IMR-90 (cell line): ENCODE results near the gene GCSAM. TPM values are rescaled to one million over a fixed set of nuclear protein-coding genes. Genes with fewer than 3 reads are reported as not detected.

Experiments used
- ATAC-seq: fragments of 200-7000 bp; cut with Tn5 transposase; 2 replicates; pipeline ENCODE4 v1.9.1; 2020; ENCODE audit warnings: low read depth, mild to moderate bottlenecking, moderate library complexity
- BruUV-seq: library from RNA; stranded (reverse); fragments of 400-500 nt; replicated peaks from 2 replicates; lab custom pipeline; 2021; lab: Mats Ljungman, UMichigan
- CTCF ChIA-PET: fragments of 300-600 bp; formaldehyde crosslinking; extraction: SDS; loops from one replicate; lab custom pipeline; 2021; ENCODE audit warnings: antibody characterized with exemption; lab: Yijun Ruan, JAX
- POLR2A ChIA-PET: fragments of 300-600 bp; sonication (Branson Sonifier 250); formaldehyde crosslinking; loops from one replicate; lab custom pipeline; 2022; ENCODE audit warnings: antibody characterized with exemption; ENCODE audit not compliant: unreplicated experiment; lab: Charles Lee
- DNase-seq: peaks from one replicate; pipeline ENCODE4 v3.0.0; 2013
- H2AFZ ChIP-seq: replicated peaks from 2 replicates; pipeline ENCODE3; 2013; ENCODE audit warnings: low read length, mild to moderate bottlenecking; ENCODE audit not compliant: poor library complexity
- H2AK5ac ChIP-seq: 2 replicates; pipeline ENCODE4 v1.6.1; 2013; ENCODE audit warnings: low read depth, low read length, inconsistent platforms
- H2AK9ac ChIP-seq: replicated peaks from 2 replicates; pipeline ENCODE3; 2013; ENCODE audit warnings: mild to moderate bottlenecking, low read depth, low read length, moderate library complexity; ENCODE audit not compliant: poor library complexity
- H2BK120ac ChIP-seq: 2 replicates; pipeline ENCODE4 v1.6.1; 2013; ENCODE audit warnings: low read depth, low read length, inconsistent platforms
- H2BK15ac ChIP-seq: 3 replicates; pipeline ENCODE4 v1.6.1; 2013; ENCODE audit warnings: low read depth, low read length, inconsistent platforms
- H2BK20ac ChIP-seq: 2 replicates; pipeline ENCODE4 v1.6.1; 2013; ENCODE audit warnings: low read depth, mild to moderate bottlenecking, inconsistent platforms, low read length, moderate library complexity
- H2BK5ac ChIP-seq: 2 replicates; pipeline ENCODE4 v1.6.1; 2013; ENCODE audit warnings: mild to moderate bottlenecking, low read depth, low read length, inconsistent platforms; ENCODE audit not compliant: poor library complexity, severe bottlenecking
- H3K14ac ChIP-seq: replicated peaks from 2 replicates; pipeline ENCODE4 v1.6.1; 2013; ENCODE audit warnings: low read depth, low read length, inconsistent platforms
- H3K18ac ChIP-seq: 2 replicates; pipeline ENCODE4 v1.6.1; 2013; ENCODE audit warnings: low read depth, low read length, control low read depth
- H3K23ac ChIP-seq: 2 replicates; pipeline ENCODE4 v1.6.1; 2013; ENCODE audit warnings: low read depth, low read length, inconsistent platforms
- H3K27ac ChIP-seq: 2 replicates; pipeline ENCODE4 v1.5.1; 2013; ENCODE audit warnings: mild to moderate bottlenecking, control low read depth, low read length; ENCODE audit not compliant: insufficient read depth
- H3K27me3 ChIP-seq: 2 replicates; pipeline ENCODE4 v1.6.1; 2013; ENCODE audit warnings: low read length; ENCODE audit not compliant: control insufficient read depth, insufficient read depth
- H3K36me3 ChIP-seq: 2 replicates; pipeline ENCODE4 v1.6.1; 2013; ENCODE audit warnings: low read length, mixed read lengths; ENCODE audit not compliant: control insufficient read depth, insufficient read depth
- H3K4ac ChIP-seq: 2 replicates; pipeline ENCODE4 v1.6.1; 2013; ENCODE audit warnings: low read depth, low read length, inconsistent platforms
- H3K4me1 ChIP-seq: 2 replicates; pipeline ENCODE4 v1.6.1; 2013; ENCODE audit warnings: low read length, mixed read lengths; ENCODE audit not compliant: control insufficient read depth, insufficient read depth
- H3K4me2 ChIP-seq: 2 replicates; pipeline ENCODE4 v1.6.1; 2013; ENCODE audit warnings: low read depth, mild to moderate bottlenecking, control low read depth, low read length, moderate library complexity
- H3K4me3 ChIP-seq: 2 replicates; pipeline ENCODE4 v1.5.1; 2013; ENCODE audit warnings: low read depth, mild to moderate bottlenecking, control low read depth, low read length, moderate library complexity; ENCODE audit not compliant: insufficient read depth
- H3K56ac ChIP-seq: 2 replicates; pipeline ENCODE4 v1.6.1; 2013; ENCODE audit warnings: low read length, inconsistent platforms; ENCODE audit not compliant: insufficient read depth; ENCODE audit errors: extremely low read depth
- H3K79me1 ChIP-seq, 2 experiments: 2 replicates each; pipeline ENCODE4 v1.6.1; 2013; ENCODE audit warnings: low read length in 2 of 2, inconsistent platforms in 1 of 2, low read depth in 1 of 2
- H3K9ac ChIP-seq: 2 replicates; pipeline ENCODE4 v1.6.1; 2013; ENCODE audit warnings: low read depth, low read length, control low read depth
- H3K9me1 ChIP-seq: 2 replicates; pipeline ENCODE4 v1.6.1; 2013; ENCODE audit warnings: low read length, inconsistent platforms; ENCODE audit not compliant: insufficient read depth
- H3K9me3 ChIP-seq: 2 replicates; pipeline ENCODE4 v1.6.1; 2013; ENCODE audit warnings: low read length; ENCODE audit not compliant: control insufficient read depth, insufficient read depth
- H4K20me1 ChIP-seq: 2 replicates; pipeline ENCODE4 v1.6.1; 2013; ENCODE audit warnings: low read length, inconsistent platforms; ENCODE audit not compliant: insufficient read depth
- H4K5ac ChIP-seq: 2 replicates; pipeline ENCODE4 v1.6.1; 2013; ENCODE audit warnings: mild to moderate bottlenecking, low read depth, low read length, control low read depth
- H4K8ac ChIP-seq, 2 experiments: 2 replicates each; pipeline ENCODE4 v1.6.1; 2013; ENCODE audit warnings: low read depth in 2 of 2, low read length in 2 of 2, control low read depth in 1 of 2, inconsistent platforms in 1 of 2
- H4K91ac ChIP-seq: 2 replicates; pipeline ENCODE4 v1.6.1; 2013; ENCODE audit warnings: low read depth, low read length, inconsistent platforms; ENCODE audit not compliant: insufficient read depth
- BHLHE40 ChIP-seq: fragments of 150-350 bp; IDR thresholded peaks from 2 replicates; pipeline ENCODE4 v1.6.1; 2016; ENCODE audit warnings: mild to moderate bottlenecking, low read depth, low read length
- CEBPB ChIP-seq: IDR thresholded peaks from 2 replicates; pipeline ENCODE4 v1.6.1; 2012; ENCODE audit warnings: low read depth, low read length, improper control_type of control experiment
- CHD1 ChIP-seq: IDR thresholded peaks from 2 replicates; pipeline ENCODE4 v1.6.1; 2012; ENCODE audit warnings: low read depth, low read length, improper control_type of control experiment
- FOS ChIP-seq: fragments of 150-350 bp; IDR thresholded peaks from 2 replicates; pipeline ENCODE4 v1.6.1; 2016; ENCODE audit warnings: low read depth, low read length
- MAFK ChIP-seq: IDR thresholded peaks from 2 replicates; pipeline ENCODE4 v1.6.1; 2012; ENCODE audit warnings: low read depth, low read length, improper control_type of control experiment
- MAZ ChIP-seq: IDR thresholded peaks from 2 replicates; pipeline ENCODE4 v1.6.1; 2012; ENCODE audit warnings: low read depth, mild to moderate bottlenecking, low read length, improper control_type of control experiment, moderate library complexity, borderline replicate concordance
- MXI1 ChIP-seq: IDR thresholded peaks from 2 replicates; pipeline ENCODE4 v1.6.1; 2012; ENCODE audit warnings: low read depth, mild to moderate bottlenecking, low read length, moderate library complexity, borderline replicate concordance
- NFE2L2 ChIP-seq: fragments of 150-350 bp; IDR thresholded peaks from 2 replicates; pipeline ENCODE4 v1.6.1; 2016; ENCODE audit warnings: low read depth, mild to moderate bottlenecking, low read length
- POLR2A ChIP-seq: IDR thresholded peaks from 2 replicates; pipeline ENCODE4 v1.6.1; 2012; ENCODE audit warnings: mild to moderate bottlenecking, low read depth, low read length
- RAD21 ChIP-seq: IDR thresholded peaks from 2 replicates; pipeline ENCODE4 v1.6.1; 2012; ENCODE audit warnings: low read length, improper control_type of control experiment
- RCOR1 ChIP-seq: IDR thresholded peaks from 2 replicates; pipeline ENCODE4 v1.6.1; 2012; ENCODE audit warnings: mild to moderate bottlenecking, low read length, improper control_type of control experiment; ENCODE audit not compliant: insufficient replicate concordance
- RFX5 ChIP-seq: IDR thresholded peaks from 2 replicates; pipeline ENCODE4 v1.8.0; 2012; ENCODE audit warnings: low read depth, mild to moderate bottlenecking, low read length, moderate library complexity
- SMC3 ChIP-seq: fragments of 150-350 bp; IDR thresholded peaks from 2 replicates; pipeline ENCODE4 v1.6.1; 2016; ENCODE audit warnings: low read depth, mild to moderate bottlenecking, antibody characterized with exemption, low read length, moderate library complexity
- WGBS, 2 experiments: methylation state at CpG; one replicate each; pipeline versions ENCODE4 v1.1.5 to v1.1.7; 2013; ENCODE audit warnings: missing lambda C conversion rate in 2 of 2; ENCODE audit not compliant: insufficient read length in 1 of 2; ENCODE audit errors: extremely low coverage in 2 of 2; 5-methylcytosine and 5-hydroxymethylcytosine counted together
- dilution Hi-C: fragments of 300-500 bp; cut with HindIII; formaldehyde crosslinking; loops from one replicate; pipeline ENCODE4 v1.14.3; 2018; ENCODE audit warnings: low sequenced_read_pairs; ENCODE audit not compliant: unreplicated experiment
- in situ Hi-C: fragments of 300-500 bp; cut with MboI; formaldehyde crosslinking; loops from 3 replicates; pipeline ENCODE4 v1.14.3; 2019; ENCODE audit warnings: low sequenced_read_pairs, inconsistent platforms, mixed read lengths
- intact Hi-C: fragments of 100-400 bp; cut with micrococcal nuclease; formaldehyde crosslinking; loops from 2 replicates; pipeline ENCODE4 v1.10.0; 2022
- polyA plus RNA-seq, 3 experiments: library from polyadenylated mRNA; depleted of rRNA; stranded (reverse); fragments of >200 nt; gene quantifications; 2 replicates each; pipeline ENCODE4 v1.2.3, GENCODE V29; 2012; ENCODE audit warnings: low replicate concordance in 1 of 3
- total RNA-seq: library from RNA; depleted of rRNA; stranded (reverse); fragments of >200 nt; gene quantifications from 2 replicates; pipeline ENCODE4 v1.2.3, GENCODE V29; 2012
- TF ChIP-seq, protein P1 (sequence below): fragments of 150-350 bp; IDR thresholded peaks from 2 replicates; pipeline ENCODE4 v1.6.1; 2017; ENCODE audit warnings: mild to moderate bottlenecking, antibody characterized with exemption, low read length, low read depth
- TF ChIP-seq, protein P2 (sequence below): conservative IDR thresholded peaks from 2 replicates; pipeline ENCODE4 v1.5.1; 2012; ENCODE audit warnings: mild to moderate bottlenecking, low read depth, low read length, improper control_type of control experiment
- TF ChIP-seq, protein P3 (sequence below): fragments of 150-350 bp; IDR thresholded peaks from 2 replicates; pipeline ENCODE4 v1.6.1; 2016; ENCODE audit warnings: low read depth, mild to moderate bottlenecking, low read length, moderate library complexity, borderline replicate concordance

Gene GCSAM
- total and polyA plus RNA-seq, 2 of the 4 experiments (the other 2 are of a cell fraction) = not detected

DNA sequence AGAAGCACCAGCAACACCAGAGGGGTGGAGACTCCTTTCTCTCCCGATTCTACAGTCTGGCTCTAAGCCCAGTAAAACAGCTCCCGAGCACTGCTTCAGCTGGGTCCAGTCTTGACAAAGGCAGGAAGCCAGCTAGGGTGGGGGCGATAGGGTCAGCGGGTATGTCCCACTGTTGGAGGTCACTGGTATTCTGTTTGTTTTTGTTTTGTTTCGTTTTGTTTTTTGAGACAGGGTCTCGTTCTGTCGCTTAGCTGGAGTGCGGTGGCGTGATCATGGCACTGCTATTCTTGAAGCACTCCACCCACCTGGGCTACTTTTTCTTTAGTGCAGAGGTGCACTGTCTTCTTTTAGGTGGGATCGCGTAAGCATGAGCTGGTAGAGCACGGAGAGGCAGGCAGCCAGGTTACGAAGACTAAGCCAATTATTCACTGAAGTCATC, 16.3 kb downstream of the GCSAM start:
- CTCF ChIA-PET = no interaction called here

More for the DNA sequence above, 16.3 kb downstream of the GCSAM start:
- Histone ChIP-seq H3K27ac (no peak overlapping the region), H2BK15ac (no peak overlapping the region), H3K23ac (no peak overlapping the region), H3K9ac (no peak overlapping the region), H3K4me3 (no peak overlapping the region), H2AFZ (no peak overlapping the region), H3K27me3 (no peaks in the 10 kb centered on the region), H3K79me1 (peaks cover 0 to 5% of the 10 kb centered on the region in 2 experiments; a peak in 1 of 4 replicates), H3K18ac (no peak overlapping the region), H3K4me2 (no peak overlapping the region), H3K4ac (no peak overlapping the region), H4K20me1 (no peaks in the 10 kb centered on the region), H4K5ac (no peak overlapping the region), H3K9me1 (no peaks in the 10 kb centered on the region), H2BK120ac (no peak overlapping the region), H4K91ac (no peak overlapping the region), H3K56ac (no peak overlapping the region), H3K14ac (no peak overlapping the region), H2BK5ac (no peak overlapping the region), H3K36me3 (peaks cover 6% of the 10 kb centered on the region), H2AK9ac (no peak overlapping the region), H4K8ac (no peak overlapping the region), H2BK20ac (no peak overlapping the region), H2AK5ac (no peak overlapping the region), H3K9me3 (no peaks in the 10 kb centered on the region), H3K4me1 (no peaks in the 10 kb centered on the region)
- in situ Hi-C loops (no loop called here), intact Hi-C loops (no loop called here), dilution Hi-C loops (no loop called here)
- WGBS, 2 experiments = 20% methylated on average over 1 of the region's 13 CpGs; no CpG with 5 or more reads in 1 of the 2 experiments
- POLR2A ChIA-PET = no interaction called here
- ATAC-seq = no peak
- TF ChIP-seq MXI1 (no peak), FOS (no peak), RFX5 (no peak), SMC3 (no peak), POLR2A (no peak), MAZ (no peak), BHLHE40 (no peak), MAFK (no peak), CHD1 (no peak), RCOR1 (no peak), CEBPB (no peak), RAD21 (no peak), NFE2L2 (no peak)
- TF ChIP-seq, protein P1, sequence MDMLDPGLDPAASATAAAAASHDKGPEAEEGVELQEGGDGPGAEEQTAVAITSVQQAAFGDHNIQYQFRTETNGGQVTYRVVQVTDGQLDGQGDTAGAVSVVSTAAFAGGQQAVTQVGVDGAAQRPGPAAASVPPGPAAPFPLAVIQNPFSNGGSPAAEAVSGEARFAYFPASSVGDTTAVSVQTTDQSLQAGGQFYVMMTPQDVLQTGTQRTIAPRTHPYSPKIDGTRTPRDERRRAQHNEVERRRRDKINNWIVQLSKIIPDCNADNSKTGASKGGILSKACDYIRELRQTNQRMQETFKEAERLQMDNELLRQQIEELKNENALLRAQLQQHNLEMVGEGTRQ = no peak
- TF ChIP-seq, protein P2, sequence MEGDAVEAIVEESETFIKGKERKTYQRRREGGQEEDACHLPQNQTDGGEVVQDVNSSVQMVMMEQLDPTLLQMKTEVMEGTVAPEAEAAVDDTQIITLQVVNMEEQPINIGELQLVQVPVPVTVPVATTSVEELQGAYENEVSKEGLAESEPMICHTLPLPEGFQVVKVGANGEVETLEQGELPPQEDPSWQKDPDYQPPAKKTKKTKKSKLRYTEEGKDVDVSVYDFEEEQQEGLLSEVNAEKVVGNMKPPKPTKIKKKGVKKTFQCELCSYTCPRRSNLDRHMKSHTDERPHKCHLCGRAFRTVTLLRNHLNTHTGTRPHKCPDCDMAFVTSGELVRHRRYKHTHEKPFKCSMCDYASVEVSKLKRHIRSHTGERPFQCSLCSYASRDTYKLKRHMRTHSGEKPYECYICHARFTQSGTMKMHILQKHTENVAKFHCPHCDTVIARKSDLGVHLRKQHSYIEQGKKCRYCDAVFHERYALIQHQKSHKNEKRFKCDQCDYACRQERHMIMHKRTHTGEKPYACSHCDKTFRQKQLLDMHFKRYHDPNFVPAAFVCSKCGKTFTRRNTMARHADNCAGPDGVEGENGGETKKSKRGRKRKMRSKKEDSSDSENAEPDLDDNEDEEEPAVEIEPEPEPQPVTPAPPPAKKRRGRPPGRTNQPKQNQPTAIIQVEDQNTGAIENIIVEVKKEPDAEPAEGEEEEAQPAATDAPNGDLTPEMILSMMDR = no peak
- TF ChIP-seq, protein P3, sequence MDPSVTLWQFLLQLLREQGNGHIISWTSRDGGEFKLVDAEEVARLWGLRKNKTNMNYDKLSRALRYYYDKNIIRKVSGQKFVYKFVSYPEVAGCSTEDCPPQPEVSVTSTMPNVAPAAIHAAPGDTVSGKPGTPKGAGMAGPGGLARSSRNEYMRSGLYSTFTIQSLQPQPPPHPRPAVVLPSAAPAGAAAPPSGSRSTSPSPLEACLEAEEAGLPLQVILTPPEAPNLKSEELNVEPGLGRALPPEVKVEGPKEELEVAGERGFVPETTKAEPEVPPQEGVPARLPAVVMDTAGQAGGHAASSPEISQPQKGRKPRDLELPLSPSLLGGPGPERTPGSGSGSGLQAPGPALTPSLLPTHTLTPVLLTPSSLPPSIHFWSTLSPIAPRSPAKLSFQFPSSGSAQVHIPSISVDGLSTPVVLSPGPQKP = no peak
- DNase-seq = no peak
- no TSS peak for BruUV-seq
